22Rv1 (cell line): ENCODE measurements around the gene ATP2B3.

Experiments used
- H3K27ac ChIP-seq: fragments of 450-650 bp; 2 replicates; pipeline ENCODE4 v1.5.1; 2017
- ZFX ChIP-seq: fragments of 450-650 bp; IDR thresholded peaks from 2 replicates; pipeline ENCODE4 v1.6.1; 2017; ENCODE audit warnings: antibody characterized with exemption, borderline replicate concordance
- TF ChIP-seq, protein P1 (sequence below): fragments of 450-650 bp; IDR thresholded peaks from 2 replicates; pipeline ENCODE4 v1.5.1; 2017; ENCODE audit warnings: mild to moderate bottlenecking

The ATP2B3 gene

GRCh38 chrX:153478746-153479145, 38.7 kb upstream of the ATP2B3 start:
- no peak overlapping the region for H3K27ac ChIP-seq
- no peak for TF ChIP-seq ZFX
- TF ChIP-seq, protein P1, sequence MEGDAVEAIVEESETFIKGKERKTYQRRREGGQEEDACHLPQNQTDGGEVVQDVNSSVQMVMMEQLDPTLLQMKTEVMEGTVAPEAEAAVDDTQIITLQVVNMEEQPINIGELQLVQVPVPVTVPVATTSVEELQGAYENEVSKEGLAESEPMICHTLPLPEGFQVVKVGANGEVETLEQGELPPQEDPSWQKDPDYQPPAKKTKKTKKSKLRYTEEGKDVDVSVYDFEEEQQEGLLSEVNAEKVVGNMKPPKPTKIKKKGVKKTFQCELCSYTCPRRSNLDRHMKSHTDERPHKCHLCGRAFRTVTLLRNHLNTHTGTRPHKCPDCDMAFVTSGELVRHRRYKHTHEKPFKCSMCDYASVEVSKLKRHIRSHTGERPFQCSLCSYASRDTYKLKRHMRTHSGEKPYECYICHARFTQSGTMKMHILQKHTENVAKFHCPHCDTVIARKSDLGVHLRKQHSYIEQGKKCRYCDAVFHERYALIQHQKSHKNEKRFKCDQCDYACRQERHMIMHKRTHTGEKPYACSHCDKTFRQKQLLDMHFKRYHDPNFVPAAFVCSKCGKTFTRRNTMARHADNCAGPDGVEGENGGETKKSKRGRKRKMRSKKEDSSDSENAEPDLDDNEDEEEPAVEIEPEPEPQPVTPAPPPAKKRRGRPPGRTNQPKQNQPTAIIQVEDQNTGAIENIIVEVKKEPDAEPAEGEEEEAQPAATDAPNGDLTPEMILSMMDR = no peak

DNA sequence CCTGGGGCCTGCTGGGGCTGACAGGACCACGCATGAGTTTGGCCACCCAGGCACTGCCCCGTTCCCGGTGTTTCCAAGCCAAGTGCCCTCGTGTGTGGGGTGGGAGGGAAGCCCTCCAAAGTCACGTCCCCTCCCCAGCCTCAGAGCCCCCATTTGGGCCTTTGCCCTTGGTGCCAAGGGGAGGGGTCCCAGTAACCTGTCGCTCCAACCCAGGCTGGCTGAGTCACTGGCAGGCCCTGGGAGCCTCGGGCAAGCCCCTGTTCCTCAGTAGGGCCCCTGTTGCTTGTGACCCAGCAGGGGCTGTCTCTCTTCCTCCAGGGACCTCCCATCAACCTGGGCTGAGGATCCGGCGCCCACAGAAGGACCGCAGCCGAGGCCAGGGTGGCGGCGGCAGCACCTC, 36.4 kb upstream of the ATP2B3 start:
- TF ChIP-seq, protein P1 = no peak
- no peak for TF ChIP-seq ZFX

DNA sequence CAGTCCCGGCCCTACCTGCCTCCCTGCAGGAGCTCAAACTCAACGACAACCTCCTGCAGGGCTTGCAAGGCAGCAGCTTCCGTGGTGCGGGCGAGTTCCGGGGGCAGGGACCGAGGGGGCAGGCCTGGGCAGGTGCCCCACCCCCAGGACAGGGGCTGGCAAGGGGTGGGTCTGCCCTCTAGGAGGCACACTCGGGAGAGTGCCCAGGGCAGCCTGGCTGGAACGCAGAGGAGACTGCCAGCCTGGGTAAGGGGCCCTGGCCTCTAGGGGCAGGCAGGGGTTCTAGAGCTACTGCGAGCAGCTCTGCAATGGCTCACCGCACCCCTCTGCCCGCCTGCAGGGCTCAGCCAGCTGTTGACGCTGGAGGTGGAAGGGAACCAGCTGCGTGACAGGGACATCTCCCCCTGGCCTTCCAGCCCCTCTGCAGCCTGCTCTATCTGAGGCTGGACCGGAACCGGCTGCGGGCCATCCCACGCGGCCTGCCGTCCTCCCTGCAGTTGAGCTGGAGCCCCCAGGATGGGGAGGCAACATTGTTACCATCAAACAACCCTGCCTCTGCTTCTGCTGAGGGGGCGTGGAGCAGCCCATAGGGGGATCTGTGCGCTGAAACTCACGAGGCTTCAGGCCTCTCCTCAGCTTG, 34.9 kb upstream of the ATP2B3 start:
- TF ChIP-seq, protein P1 = no peak
- TF ChIP-seq ZFX = no peak
- H3K27ac ChIP-seq = no peak overlapping the region

More for the DNA sequence above, 36.4 kb upstream of the ATP2B3 start:
- no peak overlapping the region for H3K27ac ChIP-seq

- TF ChIP-seq, protein P1 = no peak
Observed at GRCh38 chrX:153485396-153486080, 31.9 kb upstream of the ATP2B3 start.

DNA sequence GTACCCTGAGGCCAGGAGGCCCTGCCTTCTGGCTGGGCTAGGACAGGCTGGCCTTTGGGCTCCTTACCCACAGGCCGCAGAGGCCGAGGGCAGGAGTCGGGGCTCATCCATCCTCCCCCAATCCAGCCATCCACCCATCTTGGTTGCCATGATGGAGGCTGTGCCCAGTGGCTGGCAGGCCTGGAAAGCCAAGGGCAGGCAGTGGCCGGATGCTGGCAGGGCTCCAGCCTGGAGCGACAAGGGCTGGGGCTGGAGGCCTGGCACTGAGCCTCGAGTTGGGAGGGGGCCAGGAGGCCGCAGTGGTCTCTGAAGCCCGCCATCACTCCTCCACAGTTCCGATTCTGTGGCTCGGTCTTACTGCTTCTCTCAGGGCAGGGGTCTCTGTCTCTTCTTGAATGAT, 31.3 kb upstream of the ATP2B3 start:
- H3K27ac ChIP-seq = no peak overlapping the region
- TF ChIP-seq, protein P1 = no peak
- no peak for TF ChIP-seq ZFX

More at GRCh38 chrX:153485396-153486080, 31.9 kb upstream of the ATP2B3 start:
- H3K27ac ChIP-seq = no peak overlapping the region

DNA sequence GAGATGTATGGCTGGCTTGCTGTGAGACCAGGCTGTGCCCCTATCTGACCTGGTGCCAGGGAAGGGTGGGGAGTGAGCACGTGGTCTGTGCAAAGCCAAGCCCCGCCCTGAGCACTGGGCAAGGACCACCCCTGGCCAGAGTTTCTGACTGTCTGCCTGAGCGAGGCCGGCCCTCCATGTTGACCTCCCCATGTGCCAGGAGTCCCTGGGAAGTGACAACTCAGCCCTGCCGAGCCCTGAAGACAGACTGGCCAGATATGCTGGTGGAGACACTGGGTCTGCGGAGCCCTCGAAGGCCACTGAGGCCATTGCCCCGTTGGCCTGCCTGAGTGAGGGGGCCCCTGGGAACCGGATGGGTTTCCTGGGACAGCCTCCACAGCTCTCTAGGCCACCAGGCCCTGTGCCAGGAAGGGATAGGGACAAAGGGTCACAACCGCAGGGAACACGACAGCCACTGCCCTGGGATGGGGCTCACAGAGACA, 29.8 kb upstream of the ATP2B3 start:
- no peak overlapping the region for H3K27ac ChIP-seq
- TF ChIP-seq, protein P1 = no peak
- no peak for TF ChIP-seq ZFX
